Inferior parietal cortex (tissue), 1 donor: ENCODE data around the gene CSTB.

Experiments
- DNase-seq: peaks from one replicate; pipeline ENCODE4 v3.0.0-alpha.2; 2016; ENCODE audit errors: extremely low spot score

The CSTB gene

GRCh38 chr21:43749651-43750262, 26.4 kb downstream of the CSTB start:
- no peak for DNase-seq

GRCh38 chr21:43748622-43749021, 27.5 kb downstream of the CSTB start:
- no peak for DNase-seq

- DNase-seq: no peak
Observed at GRCh38 chr21:43745772-43746517, 30.2 kb downstream of the CSTB start.

GRCh38 chr21:43744725-43745124, 31.4 kb downstream of the CSTB start:
- DNase-seq: no peak

- DNase-seq: no peak
Observed at GRCh38 chr21:43743947-43744346, 32.2 kb downstream of the CSTB start.

GRCh38 chr21:43741423-43742096, 34.5 kb downstream of the CSTB start:
- no peak for DNase-seq

- DNase-seq: peak; percentile 27
Observed at GRCh38 chr21:43740497-43741156, 35.5 kb downstream of the CSTB start.

- no peak for DNase-seq
Observed at GRCh38 chr21:43739621-43740435, 36.3 kb downstream of the CSTB start.

- DNase-seq: no peak
Observed at GRCh38 chr21:43737158-43737950, 38.8 kb downstream of the CSTB start.

- no peak for DNase-seq
Observed at GRCh38 chr21:43736224-43736883, 39.8 kb downstream of the CSTB start.

GRCh38 chr21:43735236-43736091, 40.6 kb downstream of the CSTB start:
- no peak for DNase-seq

GRCh38 chr21:43734928-43735229, 41.2 kb downstream of the CSTB start:
- DNase-seq: peak; percentile 31

GRCh38 chr21:43734131-43734927, 41.8 kb downstream of the CSTB start:
- DNase-seq: no peak

GRCh38 chr21:43733529-43734071, 42.5 kb downstream of the CSTB start:
- DNase-seq: peak; percentile 33

- DNase-seq: no peak
Observed at GRCh38 chr21:43733060-43733459, 43.0 kb downstream of the CSTB start.

GRCh38 chr21:43731891-43732711, 44.0 kb downstream of the CSTB start:
- peak; percentile 43 for DNase-seq

GRCh38 chr21:43731476-43731875, 44.6 kb downstream of the CSTB start:
- no peak for DNase-seq
